ENCODE measurements around the gene CARD11. TPM values are rescaled to one million over a fixed set of nuclear protein-coding genes. Genes with fewer than 3 reads are reported as not detected.

CARD11 gene
- polyA plus RNA-seq, 1 of the 3 experiments (the other 2 are of a cell fraction), result not detected

DNA sequence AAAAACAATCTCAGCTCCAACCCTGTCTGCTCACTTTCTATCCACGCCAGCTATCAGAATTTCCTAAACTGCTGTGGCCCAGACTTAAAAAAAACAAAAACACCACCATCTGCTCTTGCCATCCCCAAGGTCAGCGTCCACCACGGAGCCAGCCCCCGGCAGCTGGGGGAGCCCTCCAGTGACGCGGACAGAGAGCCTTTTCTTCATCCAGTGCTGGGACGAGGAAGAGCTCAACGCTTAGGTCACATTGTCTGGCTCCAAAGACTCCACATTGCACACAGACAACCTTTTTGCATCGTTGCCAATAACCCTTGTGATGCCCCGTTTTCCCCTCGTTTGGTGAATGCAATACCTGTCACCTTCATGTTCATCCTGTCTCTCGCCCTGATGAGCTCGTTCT lies 132.2 kb downstream of the CARD11 start:
- Histone ChIP-seq H3F3A (replicated peaks; ENCODE audit: insufficient read depth) (no peaks in the 10 kb centered on the region), H3K4me2 (no peak overlapping the region), H3K4me3 (ENCODE audit: low read depth in 2 of 2, low read length in 1 of 2) (no peak overlapping the region), H4K20me1 (ENCODE audit: insufficient read depth) (no peaks in the 10 kb centered on the region), H3K9ac (no peak overlapping the region), H3K27me3 (ENCODE audit: insufficient read depth) (0 out of 2 replicates have a peak, but pooled peaks cover 8% of the 10 kb centered on the region), H3K9me2 (no peaks in the 10 kb centered on the region), H3K4me1 (ENCODE audit: control insufficient read depth in 1 of 2, insufficient read depth in 2 of 2, low read depth in 1 of 2, low read length in 1 of 2) (no peaks in the 10 kb centered on the region), H2AFZ (ENCODE audit: low read depth) (no peak overlapping the region), H3K36me3 (replicated peaks in 1 of 2; ENCODE audit: control insufficient read depth in 1 of 2, insufficient read depth in 2 of 2, low read length in 1 of 2) (no peaks in the 10 kb centered on the region), H3K9me3 (no peaks in the 10 kb centered on the region), H3K79me2 (ENCODE audit: insufficient read depth) (no peaks in the 10 kb centered on the region), H3K27ac (ENCODE audit: low read depth in 2 of 2, low read length in 1 of 2) (no peak overlapping the region)
- TF ChIP-seq RXRA (IDR thresholded peaks at IDR 0.05; ENCODE audit: borderline replicate concordance, low read depth) (no peak), RAD21 (IDR thresholded peaks at IDR 0.05; ENCODE audit: low read length) (no peak), ELF1 (IDR thresholded peaks at IDR 0.05) (no peak), JUND (IDR thresholded peaks at IDR 0.05) (no peak), CHD2 (IDR thresholded peaks at IDR 0.05; ENCODE audit: low read length, partially characterized antibody) (no peak), FOXM1 (IDR thresholded peaks at IDR 0.05; ENCODE audit: low read depth) (no peak)
- TF ChIP-seq, protein P1, sequence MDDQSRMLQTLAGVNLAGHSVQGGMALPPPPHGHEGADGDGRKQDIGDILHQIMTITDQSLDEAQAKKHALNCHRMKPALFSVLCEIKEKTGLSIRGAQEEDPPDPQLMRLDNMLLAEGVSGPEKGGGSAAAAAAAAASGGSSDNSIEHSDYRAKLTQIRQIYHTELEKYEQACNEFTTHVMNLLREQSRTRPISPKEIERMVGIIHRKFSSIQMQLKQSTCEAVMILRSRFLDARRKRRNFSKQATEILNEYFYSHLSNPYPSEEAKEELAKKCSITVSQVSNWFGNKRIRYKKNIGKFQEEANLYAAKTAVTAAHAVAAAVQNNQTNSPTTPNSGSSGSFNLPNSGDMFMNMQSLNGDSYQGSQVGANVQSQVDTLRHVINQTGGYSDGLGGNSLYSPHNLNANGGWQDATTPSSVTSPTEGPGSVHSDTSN (IDR thresholded peaks at IDR 0.05), result no peak
- TF ChIP-seq, protein P2, sequence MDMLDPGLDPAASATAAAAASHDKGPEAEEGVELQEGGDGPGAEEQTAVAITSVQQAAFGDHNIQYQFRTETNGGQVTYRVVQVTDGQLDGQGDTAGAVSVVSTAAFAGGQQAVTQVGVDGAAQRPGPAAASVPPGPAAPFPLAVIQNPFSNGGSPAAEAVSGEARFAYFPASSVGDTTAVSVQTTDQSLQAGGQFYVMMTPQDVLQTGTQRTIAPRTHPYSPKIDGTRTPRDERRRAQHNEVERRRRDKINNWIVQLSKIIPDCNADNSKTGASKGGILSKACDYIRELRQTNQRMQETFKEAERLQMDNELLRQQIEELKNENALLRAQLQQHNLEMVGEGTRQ (IDR thresholded peaks at IDR 0.05; ENCODE audit: borderline replicate concordance, low read depth, low read length), result no peak
- TF ChIP-seq, protein P3, sequence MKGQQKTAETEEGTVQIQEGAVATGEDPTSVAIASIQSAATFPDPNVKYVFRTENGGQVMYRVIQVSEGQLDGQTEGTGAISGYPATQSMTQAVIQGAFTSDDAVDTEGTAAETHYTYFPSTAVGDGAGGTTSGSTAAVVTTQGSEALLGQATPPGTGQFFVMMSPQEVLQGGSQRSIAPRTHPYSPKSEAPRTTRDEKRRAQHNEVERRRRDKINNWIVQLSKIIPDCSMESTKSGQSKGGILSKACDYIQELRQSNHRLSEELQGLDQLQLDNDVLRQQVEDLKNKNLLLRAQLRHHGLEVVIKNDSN (IDR thresholded peaks at IDR 0.05; ENCODE audit: borderline replicate concordance, low read depth), result no peak
- TF ChIP-seq, protein P4, sequence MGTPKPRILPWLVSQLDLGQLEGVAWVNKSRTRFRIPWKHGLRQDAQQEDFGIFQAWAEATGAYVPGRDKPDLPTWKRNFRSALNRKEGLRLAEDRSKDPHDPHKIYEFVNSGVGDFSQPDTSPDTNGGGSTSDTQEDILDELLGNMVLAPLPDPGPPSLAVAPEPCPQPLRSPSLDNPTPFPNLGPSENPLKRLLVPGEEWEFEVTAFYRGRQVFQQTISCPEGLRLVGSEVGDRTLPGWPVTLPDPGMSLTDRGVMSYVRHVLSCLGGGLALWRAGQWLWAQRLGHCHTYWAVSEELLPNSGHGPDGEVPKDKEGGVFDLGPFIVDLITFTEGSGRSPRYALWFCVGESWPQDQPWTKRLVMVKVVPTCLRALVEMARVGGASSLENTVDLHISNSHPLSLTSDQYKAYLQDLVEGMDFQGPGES (IDR thresholded peaks at IDR 0.05; ENCODE audit: low read depth, low read length), result no peak
- 43% methylated on average over 13 of the region's 13 CpGs for WGBS (ENCODE audit: low lambda C conversion rate)
- DNase-seq, result no peak
- ChIA-PET CTCF (interaction anchor here (0.6 to 3.5 kb wide), 6 partner anchors 10 to 243 kb away, joined by 3 to 32 read pairs (median 8); no protein-coding TSS in a partner anchor), POLR2A (no interaction called here)

DNA sequence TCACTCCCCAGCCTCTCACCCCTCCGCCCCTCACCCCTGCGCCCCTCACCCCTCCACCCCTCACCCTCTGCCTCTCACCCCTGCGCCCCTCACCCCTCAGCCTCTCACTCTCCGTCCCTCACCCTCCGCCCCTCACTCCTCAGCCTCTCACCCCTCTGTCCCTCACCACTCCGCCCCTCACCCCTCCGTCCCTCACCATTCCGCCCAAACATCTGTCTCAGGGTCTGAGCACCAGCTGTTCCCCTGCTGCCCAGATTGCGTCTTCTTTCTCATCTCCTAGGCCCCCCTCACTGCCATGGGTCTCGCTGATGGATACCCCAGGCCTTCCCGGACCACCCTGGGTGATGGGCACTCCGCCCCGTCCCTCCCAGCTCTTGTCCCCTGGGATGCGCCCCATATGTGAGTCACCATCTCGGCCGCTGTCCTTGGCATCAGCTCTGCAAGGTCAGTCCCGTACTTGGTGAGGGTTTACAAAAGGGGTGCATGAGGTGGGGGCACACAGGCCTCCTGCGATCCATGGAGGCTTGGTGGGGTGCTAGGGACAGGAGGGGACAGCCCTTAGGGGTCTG lies 134.1 kb downstream of the CARD11 start:
- no peak for TF ChIP-seq TEAD4 (IDR thresholded peaks at IDR 0.05; ENCODE audit: borderline replicate concordance, insufficient read depth)
- TF ChIP-seq, protein P5, sequence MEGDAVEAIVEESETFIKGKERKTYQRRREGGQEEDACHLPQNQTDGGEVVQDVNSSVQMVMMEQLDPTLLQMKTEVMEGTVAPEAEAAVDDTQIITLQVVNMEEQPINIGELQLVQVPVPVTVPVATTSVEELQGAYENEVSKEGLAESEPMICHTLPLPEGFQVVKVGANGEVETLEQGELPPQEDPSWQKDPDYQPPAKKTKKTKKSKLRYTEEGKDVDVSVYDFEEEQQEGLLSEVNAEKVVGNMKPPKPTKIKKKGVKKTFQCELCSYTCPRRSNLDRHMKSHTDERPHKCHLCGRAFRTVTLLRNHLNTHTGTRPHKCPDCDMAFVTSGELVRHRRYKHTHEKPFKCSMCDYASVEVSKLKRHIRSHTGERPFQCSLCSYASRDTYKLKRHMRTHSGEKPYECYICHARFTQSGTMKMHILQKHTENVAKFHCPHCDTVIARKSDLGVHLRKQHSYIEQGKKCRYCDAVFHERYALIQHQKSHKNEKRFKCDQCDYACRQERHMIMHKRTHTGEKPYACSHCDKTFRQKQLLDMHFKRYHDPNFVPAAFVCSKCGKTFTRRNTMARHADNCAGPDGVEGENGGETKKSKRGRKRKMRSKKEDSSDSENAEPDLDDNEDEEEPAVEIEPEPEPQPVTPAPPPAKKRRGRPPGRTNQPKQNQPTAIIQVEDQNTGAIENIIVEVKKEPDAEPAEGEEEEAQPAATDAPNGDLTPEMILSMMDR (IDR thresholded peaks at IDR 0.05), result no peak
- no peak for TF ChIP-seq SIN3A (IDR thresholded peaks at IDR 0.05; ENCODE audit: borderline replicate concordance, low read depth, low read length)
- TF ChIP-seq RAD21 (IDR thresholded peaks at IDR 0.05; ENCODE audit: low read length), result no peak
- TF ChIP-seq GABPA (IDR thresholded peaks at IDR 0.05; ENCODE audit: low read depth), result no peak
- TF ChIP-seq, protein P3 (IDR thresholded peaks at IDR 0.05; ENCODE audit: borderline replicate concordance, low read depth), result no peak
- no peak overlapping the region for H3K9ac ChIP-seq
- no peak overlapping the region for H3K27ac ChIP-seq (ENCODE audit: low read depth in 2 of 2, low read length in 1 of 2)
- no peaks in the 10 kb centered on the region for H3K79me2 ChIP-seq (ENCODE audit: insufficient read depth)
- H3K36me3 ChIP-seq (replicated peaks in 1 of 2; ENCODE audit: control insufficient read depth in 1 of 2, insufficient read depth in 2 of 2, low read length in 1 of 2), result no peaks in the 10 kb centered on the region
- no peak overlapping the region for H2AFZ ChIP-seq (ENCODE audit: low read depth)
- DNase-seq, result no peak
- no peaks in the 10 kb centered on the region for H3F3A ChIP-seq (replicated peaks; ENCODE audit: insufficient read depth)
- H3K27me3 ChIP-seq (ENCODE audit: insufficient read depth), result 0 out of 2 replicates have a peak, but pooled peaks cover 8% of the 10 kb centered on the region
- H3K9me2 ChIP-seq, result no peaks in the 10 kb centered on the region
- ChIA-PET CTCF (interaction anchor here (2.2 to 3.5 kb wide), 2 partner anchors 12 to 22 kb away, joined by 8 to 32 read pairs; no protein-coding TSS in a partner anchor), POLR2A (no interaction called here)
- no peaks in the 10 kb centered on the region for H4K20me1 ChIP-seq (ENCODE audit: insufficient read depth)
- no peak overlapping the region for H3K4me3 ChIP-seq (ENCODE audit: low read depth in 2 of 2, low read length in 1 of 2)
- H3K9me3 ChIP-seq, result no peaks in the 10 kb centered on the region
- 81% methylated on average over 18 of the region's 18 CpGs for WGBS (ENCODE audit: low lambda C conversion rate)
- no peaks in the 10 kb centered on the region for H3K4me1 ChIP-seq (ENCODE audit: control insufficient read depth in 1 of 2, insufficient read depth in 2 of 2, low read depth in 1 of 2, low read length in 1 of 2)
- no peak overlapping the region for H3K4me2 ChIP-seq

Measured in SK-N-SH (cell line).